GM12878 (cell line): Measurements from ENCODE around the gene STX7. TPM values are rescaled to one million over a fixed set of nuclear protein-coding genes. Genes with fewer than 3 reads are reported as not detected.
A peak's percentile ranks its signal among the peaks of the same experiment; 100 is the strongest.

Experiments
- ATAC-seq: fragments of 200-7000 bp; cut with Tn5 transposase; 3 replicates; pipeline ENCODE4 v1.9.1; 2020; ENCODE audit warnings: mild to moderate bottlenecking, moderate library complexity
- BruUV-seq: library from RNA; stranded (reverse); fragments of 400-500 nt; replicated peaks from 2 replicates; lab custom pipeline; 2021; lab: Mats Ljungman, UMichigan
- CTCF ChIA-PET: fragments of 300-600 bp; sonication (Branson Sonifier 250); formaldehyde crosslinking; extraction: SDS; loops from one replicate; lab custom pipeline; 2021; ENCODE audit warnings: inconsistent platforms; lab: Yijun Ruan, JAX
- POLR2A ChIA-PET: fragments of 350-600 bp; formaldehyde crosslinking; extraction: SDS; loops from one replicate; lab custom pipeline; 2021; ENCODE audit warnings: inconsistent platforms; lab: Charles Lee
- RAD21 ChIA-PET: fragments of 300-600 bp; sonication (Branson Sonifier 250); formaldehyde crosslinking; loops from one replicate; lab custom pipeline; 2023; ENCODE audit warnings: antibody characterized with exemption; ENCODE audit not compliant: unreplicated experiment; lab: Charles Lee
- SMC1A ChIA-PET: fragments of 300-600 bp; sonication (Branson Sonifier 250); formaldehyde crosslinking; loops from one replicate; lab custom pipeline; 2023; ENCODE audit not compliant: unreplicated experiment, uncharacterized antibody; lab: Charles Lee
- DNase-seq: peaks from one replicate; pipeline ENCODE4 v3.0.0-alpha.2; 2011; ENCODE audit warnings: low read depth, low spot score
- FAIRE-seq: peaks from 3 replicates; lab custom pipeline; 2011; peaks lifted over from hg19 to GRCh38; lab: Jason Lieb, UNC
- H2AFZ ChIP-seq: 2 replicates; pipeline ENCODE4 v1.6.0; 2011; ENCODE audit warnings: low read depth, low read length, control low read depth; ENCODE audit not compliant: control insufficient read depth
- H3K27ac ChIP-seq: 2 replicates; pipeline ENCODE4 v1.5.1; 2011; ENCODE audit warnings: control low read depth; ENCODE audit not compliant: control insufficient read depth, insufficient read depth
- H3K27me3 ChIP-seq, 2 experiments: replicated peaks in 1 of 2; 2 replicates each; pipeline versions ENCODE4 v1.6.0 to v1.6.1; 2011; ENCODE audit warnings: low read length in 1 of 2; ENCODE audit not compliant: control insufficient read depth in 2 of 2, insufficient read depth in 2 of 2
- H3K36me3 ChIP-seq, 2 experiments: 2 replicates each; pipeline ENCODE4 v1.5.1; 2011; ENCODE audit warnings: low read length in 1 of 2; ENCODE audit not compliant: control insufficient read depth in 2 of 2, insufficient read depth in 2 of 2
- H3K4me1 ChIP-seq: 2 replicates; pipeline ENCODE4 v1.6.1; 2011; ENCODE audit warnings: mild to moderate bottlenecking, low read length, moderate library complexity, mixed read lengths; ENCODE audit not compliant: control insufficient read depth, insufficient read depth
- H3K4me2 ChIP-seq: 2 replicates; pipeline ENCODE4 v1.6.0; 2011; ENCODE audit warnings: control low read depth; ENCODE audit not compliant: control insufficient read depth, insufficient read depth
- H3K4me3 ChIP-seq: fragments of 200-600 bp; sonication (generic); 2 replicates; pipeline ENCODE4 v1.5.1; 2016
- H3K79me2 ChIP-seq: 2 replicates; pipeline ENCODE4 v1.6.0; 2011; ENCODE audit warnings: low read length; ENCODE audit not compliant: control insufficient read depth, insufficient read depth
- H3K9ac ChIP-seq: 2 replicates; pipeline ENCODE4 v1.8.0; 2011; ENCODE audit warnings: low read length, control low read depth, mixed read lengths; ENCODE audit not compliant: control insufficient read depth, insufficient read depth
- H3K9me3 ChIP-seq: replicated peaks from 3 replicates; pipeline ENCODE4 v1.5.1; 2011; ENCODE audit warnings: mild to moderate bottlenecking, low read length; ENCODE audit not compliant: control insufficient read depth, insufficient read depth
- H4K20me1 ChIP-seq: 2 replicates; pipeline ENCODE4 v1.6.0; 2011; ENCODE audit not compliant: control insufficient read depth, insufficient read depth
- BACH1 ChIP-seq: fragments of 450-650 bp; IDR thresholded peaks from 2 replicates; pipeline ENCODE4 v1.6.1; 2017; ENCODE audit warnings: mild to moderate bottlenecking, borderline replicate concordance
- WGBS: methylation state at CpG from one replicate; pipeline ENCODE4 v1.1.6; 2016; ENCODE audit warnings: low lambda C conversion rate; ENCODE audit not compliant: insufficient replicate concordance, insufficient coverage; ENCODE audit errors: missing lambda C conversion rate; 5-methylcytosine and 5-hydroxymethylcytosine counted together
- in situ Hi-C: fragments of 300-500 bp; cut with MboI; formaldehyde crosslinking; loops from 9 replicates; pipeline ENCODE4 v1.14.3; 2018; ENCODE audit warnings: mixed read lengths
- intact Hi-C: fragments of 100-400 bp; cut with micrococcal nuclease; formaldehyde crosslinking; loops from one replicate; pipeline ENCODE4 v1.14.2; 2022; ENCODE audit not compliant: unreplicated experiment
- polyA plus RNA-seq, 11 experiments: library from polyadenylated mRNA; depleted of rRNA in 4 of 11; unstranded in 6 of 11; stranded (reverse) in 5 of 11; fragments of >200 nt; fragmentation: Nextera tagmentation in 4 of 11; fragmentation: Illumina TruSeq in 1 of 11; extraction: Ambion mirVana in 4 of 11; extraction: Trizol in 1 of 11; gene quantifications; 1 replicate in 1 of 11; 2 replicates in 10 of 11; pipeline versions ENCODE4 v1.2.1 to v1.2.3, GENCODE V29; 2011 to 2016; ENCODE audit warnings: inconsistent platforms in 2 of 11, missing spikeins in 2 of 11, low read depth in 1 of 11
- total RNA-seq, 4 experiments: library from RNA; depleted of rRNA in 3 of 4; stranded (reverse); fragments of >200 nt in 3 of 4; fragmentation: Illumina TruSeq in 1 of 4; extraction: Trizol in 1 of 4; gene quantifications; 2 replicates each; pipeline versions ENCODE4 v1.2.1 to v1.2.3, GENCODE V29; 2013 to 2021
- TF ChIP-seq, protein P1 (sequence below): fragments of 450-650 bp; IDR thresholded peaks from 2 replicates; pipeline ENCODE4 v1.6.1; 2016; ENCODE audit warnings: mild to moderate bottlenecking

Gene STX7
- total and polyA plus RNA-seq, 10 of the 15 experiments (the other 5 are each of a cell fraction or from before 2014, with no cell fraction given), result 26.5 to 75.5 (median 51.3) TPM

DNA sequence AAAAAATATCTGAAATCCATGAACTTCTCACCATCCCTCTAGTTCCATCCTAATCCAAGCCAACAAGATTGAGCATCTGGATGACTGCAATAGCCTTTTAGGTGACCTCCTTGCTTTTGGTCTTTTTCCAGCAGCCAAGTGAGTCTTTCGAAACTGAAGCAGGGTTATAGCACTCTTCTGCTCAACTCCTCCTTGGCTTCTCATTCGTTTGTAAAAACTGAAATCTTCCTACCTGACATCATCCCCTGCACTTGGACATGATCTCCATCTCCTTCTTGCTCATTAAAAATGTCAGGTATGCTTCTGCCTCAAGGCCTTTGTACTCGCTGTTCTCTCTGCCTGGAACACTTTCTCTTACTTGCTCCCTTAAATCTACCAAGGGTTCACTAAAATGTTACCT lies 46.0 kb downstream of the STX7 start:
- WGBS, result 97% methylated on average over 3 of the region's 3 CpGs
- intact Hi-C loops (loop anchor here (1.0 kb wide), 1 partner anchor 11 kb away; no protein-coding TSS in a partner anchor), in situ Hi-C loops (no loop called here)
- SMC1A ChIA-PET, result interaction anchor here (1.1 to 2.2 kb wide), 4 partner anchors 28 to 187 kb away, joined by 4 to 9 read pairs (median 6); no protein-coding TSS in a partner anchor
- Histone ChIP-seq H3K79me2 (no peaks in the 10 kb centered on the region), H3K27ac (no peak overlapping the region), H2AFZ (no peak overlapping the region), H3K4me2 (no peak overlapping the region), H4K20me1 (no peaks in the 10 kb centered on the region), H3K4me1 (peaks cover 16% of the 10 kb centered on the region), H3K4me3 (no peak overlapping the region), H3K27me3 (no peaks in the 10 kb centered on the region), H3K9ac (no peak overlapping the region), H3K9me3 (no peaks in the 10 kb centered on the region; the same call in 2 of the 3 replicates), H3K36me3 (peaks cover 6 to 61% of the 10 kb centered on the region in 2 experiments)
- ATAC-seq, result no peak
- RAD21 ChIA-PET, result no interaction called here
- no peak for TF ChIP-seq BACH1
- TF ChIP-seq, protein P1, sequence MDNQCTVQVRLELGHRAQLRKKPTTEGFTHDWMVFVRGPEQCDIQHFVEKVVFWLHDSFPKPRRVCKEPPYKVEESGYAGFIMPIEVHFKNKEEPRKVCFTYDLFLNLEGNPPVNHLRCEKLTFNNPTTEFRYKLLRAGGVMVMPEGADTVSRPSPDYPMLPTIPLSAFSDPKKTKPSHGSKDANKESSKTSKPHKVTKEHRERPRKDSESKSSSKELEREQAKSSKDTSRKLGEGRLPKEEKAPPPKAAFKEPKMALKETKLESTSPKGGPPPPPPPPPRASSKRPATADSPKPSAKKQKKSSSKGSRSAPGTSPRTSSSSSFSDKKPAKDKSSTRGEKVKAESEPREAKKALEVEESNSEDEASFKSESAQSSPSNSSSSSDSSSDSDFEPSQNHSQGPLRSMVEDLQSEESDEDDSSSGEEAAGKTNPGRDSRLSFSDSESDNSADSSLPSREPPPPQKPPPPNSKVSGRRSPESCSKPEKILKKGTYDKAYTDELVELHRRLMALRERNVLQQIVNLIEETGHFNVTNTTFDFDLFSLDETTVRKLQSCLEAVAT, result no peak
- CTCF ChIA-PET, result interaction anchor here (1.0 to 3.2 kb wide), 3 partner anchors 17 to 166 kb away, joined by 3 to 16 read pairs (median 9); no protein-coding TSS in a partner anchor
- no TSS peak for BruUV-seq
- peak; percentile 83 for FAIRE-seq
- DNase-seq, result no peak
- POLR2A ChIA-PET, result no interaction called here
